Mesenchymal stem cell (in vitro differentiated cells and primary cell): ENCODE results near the gene TNPO2.

Experiments
- DNase-seq: peaks from one replicate; pipeline ENCODE4 v3.0.0-alpha.2; 2013
- H2AFZ ChIP-seq: one replicate; pipeline ENCODE4 v1.6.1; 2013; ENCODE audit warnings: low read depth, mild to moderate bottlenecking, control low read depth, inconsistent platforms, low read length, moderate library complexity
- H2AK5ac ChIP-seq: 2 replicates; pipeline ENCODE4 v1.6.1; 2013; ENCODE audit warnings: low read length, moderate library complexity, mild to moderate bottlenecking, inconsistent platforms; ENCODE audit not compliant: severe bottlenecking
- H2BK120ac ChIP-seq: one replicate; pipeline ENCODE4 v1.6.1; 2013; ENCODE audit warnings: low read depth, mild to moderate bottlenecking, inconsistent platforms, low read length, moderate library complexity
- H2BK12ac ChIP-seq, 2 experiments: one replicate each; pipeline ENCODE4 v1.6.1; 2013; ENCODE audit warnings: inconsistent platforms in 2 of 2, low read length in 2 of 2, mild to moderate bottlenecking in 2 of 2, moderate library complexity in 2 of 2, control low read depth in 1 of 2
- H2BK15ac ChIP-seq: one replicate; pipeline ENCODE4 v1.6.1; 2013; ENCODE audit warnings: mild to moderate bottlenecking, low read depth, inconsistent platforms; ENCODE audit not compliant: poor library complexity, severe bottlenecking
- H2BK5ac ChIP-seq: 2 replicates; pipeline ENCODE4 v1.6.1; 2013; ENCODE audit warnings: low read depth, mild to moderate bottlenecking, low read length, control low read depth, inconsistent platforms; ENCODE audit not compliant: poor library complexity, severe bottlenecking
- H3K14ac ChIP-seq, 2 experiments: one replicate each; pipeline ENCODE4 v1.6.1; 2013; ENCODE audit warnings: inconsistent platforms in 2 of 2, low read length in 2 of 2, control low read depth in 1 of 2, mild to moderate bottlenecking in 1 of 2, moderate library complexity in 1 of 2
- H3K18ac ChIP-seq, 2 experiments: one replicate each; pipeline ENCODE4 v1.6.1; 2013; ENCODE audit warnings: inconsistent platforms in 2 of 2, low read length in 2 of 2, control low read depth in 1 of 2, low read depth in 1 of 2, mild to moderate bottlenecking in 1 of 2
- H3K23ac ChIP-seq, 2 experiments: one replicate each; pipeline ENCODE4 v1.6.1; 2013; ENCODE audit warnings: inconsistent platforms in 2 of 2, low read length in 2 of 2, mild to moderate bottlenecking in 2 of 2, moderate library complexity in 2 of 2, control low read depth in 1 of 2
- H3K27ac ChIP-seq: 2 replicates; pipeline ENCODE4 v1.5.1; 2013; ENCODE audit warnings: mild to moderate bottlenecking, moderate library complexity, low read length, control low read depth, inconsistent platforms; ENCODE audit not compliant: poor library complexity, severe bottlenecking
- H3K27me3 ChIP-seq, 2 experiments: 2 replicates each; pipeline versions ENCODE4 v1.6.1 to v1.7.0; 2013; ENCODE audit warnings: low read length in 2 of 2, mild to moderate bottlenecking in 2 of 2, moderate library complexity in 2 of 2, control low read depth in 1 of 2, inconsistent platforms in 1 of 2; ENCODE audit not compliant: control insufficient read depth in 1 of 2, insufficient read depth in 1 of 2
- H3K36me3 ChIP-seq, 2 experiments: 2 replicates each; pipeline versions ENCODE4 v1.6.1 to v1.7.0; 2013; ENCODE audit warnings: low read length in 2 of 2, control low read depth in 1 of 2, inconsistent platforms in 1 of 2, low read depth in 1 of 2, mild to moderate bottlenecking in 1 of 2; ENCODE audit not compliant: insufficient read depth in 2 of 2, control insufficient read depth in 1 of 2
- H3K4ac ChIP-seq, 2 experiments: one replicate each; pipeline ENCODE4 v1.6.1; 2013; ENCODE audit warnings: inconsistent platforms in 2 of 2, low read length in 2 of 2, mild to moderate bottlenecking in 2 of 2, moderate library complexity in 2 of 2, control low read depth in 1 of 2, low read depth in 1 of 2
- H3K4me1 ChIP-seq: 2 replicates; pipeline ENCODE4 v1.6.1; 2013; ENCODE audit warnings: low read depth, low read length, control low read depth; ENCODE audit not compliant: control insufficient read depth, insufficient read depth
- H3K4me2 ChIP-seq: 2 replicates; pipeline ENCODE4 v1.6.1; 2013; ENCODE audit warnings: low read length, mild to moderate bottlenecking, inconsistent platforms; ENCODE audit not compliant: poor library complexity, severe bottlenecking
- H3K4me3 ChIP-seq, 2 experiments: 2 replicates each; pipeline versions ENCODE4 v1.5.1 to v1.7.0; 2013; ENCODE audit warnings: low read length in 2 of 2, mild to moderate bottlenecking in 2 of 2, control low read depth in 1 of 2, low read depth in 1 of 2; ENCODE audit not compliant: insufficient read depth in 1 of 2
- H3K79me1 ChIP-seq: replicated peaks from 2 replicates; pipeline ENCODE4 v1.6.1; 2013; ENCODE audit warnings: mild to moderate bottlenecking, control low read depth, low read length, inconsistent platforms; ENCODE audit not compliant: poor library complexity, severe bottlenecking
- H3K9ac ChIP-seq: 2 replicates; pipeline ENCODE4 v1.7.0; 2013; ENCODE audit warnings: mild to moderate bottlenecking, low read length, moderate library complexity
- H3K9me3 ChIP-seq: 2 replicates; pipeline ENCODE4 v1.7.0; 2013; ENCODE audit warnings: mild to moderate bottlenecking, low read length; ENCODE audit not compliant: control insufficient read depth
- H4K8ac ChIP-seq: one replicate; pipeline ENCODE4 v1.6.1; 2013; ENCODE audit warnings: inconsistent platforms, mild to moderate bottlenecking, low read length, moderate library complexity
- H4K91ac ChIP-seq: one replicate; pipeline ENCODE4 v1.6.1; 2013; ENCODE audit warnings: mild to moderate bottlenecking, low read length, inconsistent platforms
- WGBS: methylation state at CpG from one replicate; pipeline ENCODE4 v1.1.7; 2013; ENCODE audit warnings: mixed read lengths; 5-methylcytosine and 5-hydroxymethylcytosine counted together

Gene TNPO2

DNA sequence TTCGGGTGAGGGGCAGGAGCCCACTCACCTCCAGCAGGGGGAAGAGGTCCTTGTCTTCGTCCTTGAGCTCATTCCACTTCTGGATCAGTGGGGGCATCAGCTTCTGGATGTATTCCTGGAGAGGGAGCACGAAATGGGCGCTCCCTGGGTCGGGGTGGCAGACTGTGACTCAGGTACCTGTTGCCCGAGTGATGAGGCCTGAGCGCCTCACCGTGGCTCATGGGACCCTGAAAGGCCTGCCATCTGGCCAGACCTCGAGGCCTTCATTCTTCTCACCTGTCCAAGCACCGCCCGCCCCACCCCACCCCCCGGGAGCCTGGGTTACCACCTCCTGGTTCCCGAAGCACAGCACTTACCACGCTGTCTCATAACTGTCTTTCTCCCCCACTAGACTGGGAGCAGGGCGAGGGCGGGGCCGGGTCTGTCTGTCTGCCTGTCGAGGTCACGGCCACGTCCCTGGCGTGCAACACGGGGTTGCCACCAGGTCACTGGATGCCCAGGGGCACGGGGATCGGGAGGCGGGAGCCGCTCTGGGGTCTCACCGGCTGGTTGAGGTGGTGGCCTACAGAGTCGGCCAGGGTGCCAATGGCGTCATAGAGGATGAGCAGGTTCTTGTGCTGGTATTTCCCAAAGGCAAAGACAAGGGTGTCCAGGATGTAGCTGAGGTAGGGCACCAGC lies 17.9 kb downstream of the TNPO2 start:
- Histone ChIP-seq H4K8ac (no peak overlapping the region), H3K23ac (no peak overlapping the region), H3K4me3 (no peak overlapping the region), H4K91ac (peak overlapping the region; percentile 34), H3K27me3 (no peaks in the 10 kb centered on the region), H2BK5ac (no peak overlapping the region), H3K4me1 (peaks cover 1% of the 10 kb centered on the region), H3K4ac (no peak overlapping the region), H3K36me3 (peaks cover 84 to 96% of the 10 kb centered on the region in 2 experiments), H3K27ac (no peak overlapping the region), H2BK12ac (no peak overlapping the region), H2BK15ac (no peak overlapping the region), H3K9ac (no peak overlapping the region), H3K79me1 (peaks cover 53% of the 10 kb centered on the region), H3K14ac (no peak overlapping the region), H3K4me2 (no peak overlapping the region), H3K9me3 (no peaks in the 10 kb centered on the region), H3K18ac (no peak overlapping the region), H2AFZ (no peak overlapping the region), H2BK120ac (no peak overlapping the region), H2AK5ac (no peak overlapping the region)
- 96% methylated on average over 29 of the region's 29 CpGs for WGBS
- no peak for DNase-seq

DNA sequence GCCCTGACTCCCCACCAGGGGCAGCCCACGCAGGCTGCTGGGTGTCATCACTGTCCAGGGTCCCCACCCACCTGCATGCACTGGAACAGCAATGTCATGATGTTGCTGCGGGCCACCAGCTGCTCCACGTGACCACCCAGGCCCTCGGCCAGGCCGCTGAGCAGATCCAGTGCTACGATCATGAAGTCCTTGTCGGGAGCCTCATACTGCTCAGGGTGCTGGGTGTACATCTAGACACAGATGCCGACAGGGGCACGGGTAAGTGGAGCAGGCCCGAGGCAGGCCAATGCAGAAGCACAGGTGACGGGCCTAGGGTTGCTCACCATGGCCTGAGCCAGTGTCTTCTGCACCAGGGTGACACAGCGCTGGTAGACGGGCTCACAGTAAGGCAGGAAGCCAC lies 18.6 kb downstream of the TNPO2 start:
- no peak overlapping the region for H4K8ac ChIP-seq
- no peak overlapping the region for H2BK120ac ChIP-seq
- H2BK12ac ChIP-seq, result no peak overlapping the region
- H3K4me1 ChIP-seq, result peaks cover 1% of the 10 kb centered on the region
- H3K23ac ChIP-seq, result no peak overlapping the region
- H2AFZ ChIP-seq, result no peak overlapping the region
- no peak overlapping the region for H2BK15ac ChIP-seq
- H4K91ac ChIP-seq, result no peak overlapping the region
- WGBS, result 97% methylated on average over 13 of the region's 13 CpGs
- H3K18ac ChIP-seq, result no peak overlapping the region
- H2AK5ac ChIP-seq, result no peak overlapping the region
- no peaks in the 10 kb centered on the region for H3K9me3 ChIP-seq
- H3K4ac ChIP-seq, result no peak overlapping the region
- H3K36me3 ChIP-seq, result peaks cover 84 to 96% of the 10 kb centered on the region in 2 experiments
- no peak for DNase-seq
- no peak overlapping the region for H2BK5ac ChIP-seq
- no peak overlapping the region for H3K4me2 ChIP-seq
- H3K79me1 ChIP-seq, result peaks cover 49% of the 10 kb centered on the region
- H3K27me3 ChIP-seq, result no peaks in the 10 kb centered on the region
- no peak overlapping the region for H3K14ac ChIP-seq
- H3K27ac ChIP-seq, result no peak overlapping the region
- H3K4me3 ChIP-seq, result no peak overlapping the region
- H3K9ac ChIP-seq, result no peak overlapping the region

- H3K4me1 ChIP-seq, result peaks cover 1% of the 10 kb centered on the region
- H3K36me3 ChIP-seq, result peaks cover 89 to 97% of the 10 kb centered on the region in 2 experiments
- no peak overlapping the region for H2BK15ac ChIP-seq
- WGBS, result 73% methylated on average over 9 of the region's 9 CpGs
- no peak overlapping the region for H3K4me2 ChIP-seq
- H3K27me3 ChIP-seq, result no peaks in the 10 kb centered on the region
- H2BK5ac ChIP-seq, result no peak overlapping the region
- no peak overlapping the region for H2BK12ac ChIP-seq
- H4K91ac ChIP-seq, result no peak overlapping the region
- H3K23ac ChIP-seq, result no peak overlapping the region
- H3K9ac ChIP-seq, result no peak overlapping the region
- DNase-seq, result peak; percentile 55
- peaks cover 50% of the 10 kb centered on the region for H3K79me1 ChIP-seq
- no peak overlapping the region for H4K8ac ChIP-seq
- H3K18ac ChIP-seq, result no peak overlapping the region
- no peak overlapping the region for H2AFZ ChIP-seq
- no peak overlapping the region for H3K4ac ChIP-seq
- no peak overlapping the region for H3K4me3 ChIP-seq
- no peak overlapping the region for H2BK120ac ChIP-seq
- H3K9me3 ChIP-seq, result no peaks in the 10 kb centered on the region
- H2AK5ac ChIP-seq, result no peak overlapping the region
- no peak overlapping the region for H3K14ac ChIP-seq
- no peak overlapping the region for H3K27ac ChIP-seq
Measured at GRCh38 chr19:12703046-12703445, 20.7 kb downstream of the TNPO2 start.

DNA sequence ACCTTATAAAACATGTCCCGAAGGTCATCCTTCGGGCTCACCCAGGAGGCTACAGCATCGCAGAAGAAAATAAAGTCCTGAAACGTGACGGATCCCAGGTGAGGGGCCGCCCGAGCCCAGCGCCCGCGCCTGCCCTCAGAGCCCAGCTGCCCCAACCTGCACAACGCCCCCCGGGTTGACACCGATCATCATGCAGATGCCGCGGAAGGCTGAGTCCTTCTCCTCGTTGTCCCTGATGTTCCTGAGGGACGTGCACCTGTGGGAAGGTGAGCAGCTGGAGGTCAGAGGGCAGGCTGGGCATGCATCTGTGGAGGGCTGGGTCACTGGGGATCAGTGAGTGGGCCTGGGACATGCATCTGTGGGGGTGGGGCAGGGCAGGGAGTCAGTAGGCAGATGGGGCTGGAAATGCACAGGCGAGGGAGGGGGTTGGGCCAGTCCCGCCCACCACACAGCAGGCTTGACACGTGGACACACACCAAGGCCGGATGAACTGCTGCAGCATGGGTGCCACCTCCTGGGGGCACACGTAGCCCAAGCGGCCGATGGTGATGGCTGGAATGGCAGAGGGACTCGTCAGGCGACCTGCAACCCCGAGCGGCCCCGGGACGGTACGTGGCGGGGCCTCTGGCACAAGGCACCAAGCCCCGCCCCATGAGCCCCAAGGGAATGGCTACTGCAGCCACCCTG lies 22.0 kb downstream of the TNPO2 start:
- Histone ChIP-seq H2BK15ac (no peak overlapping the region), H4K8ac (no peak overlapping the region), H4K91ac (peak overlapping the region; percentile 53), H3K14ac (no peak overlapping the region), H2BK12ac (peak overlapping the region in 1 of 2 experiments; percentile 40), H3K4me2 (no peak overlapping the region), H3K23ac (no peak overlapping the region), H3K4me3 (no peak overlapping the region), H3K4me1 (peaks cover 2% of the 10 kb centered on the region), H3K27me3 (no peaks in the 10 kb centered on the region), H3K9ac (no peak overlapping the region), H3K36me3 (peaks cover 89 to 90% of the 10 kb centered on the region in 2 experiments), H2BK5ac (no peak overlapping the region), H3K79me1 (peaks cover 46% of the 10 kb centered on the region), H3K9me3 (no peaks in the 10 kb centered on the region), H3K18ac (no peak overlapping the region), H3K27ac (no peak overlapping the region), H2BK120ac (no peak overlapping the region), H3K4ac (no peak overlapping the region), H2AFZ (no peak overlapping the region), H2AK5ac (no peak overlapping the region)
- WGBS, result 95% methylated on average over 33 of the region's 33 CpGs
- DNase-seq, result no peak
